K562 (cell line): ENCODE results near the gene KRT14. TPM values are rescaled to one million over a fixed set of nuclear protein-coding genes. Genes with fewer than 3 reads are reported as not detected.

Source experiments
- ATAC-seq: fragments of 200-7000 bp; cut with Tn5 transposase; 3 replicates; pipeline ENCODE4 v1.9.1; 2020; ENCODE audit warnings: moderate library complexity
- BruUV-seq: library from RNA; stranded (reverse); fragments of 400-500 nt; replicated peaks from 2 replicates; lab custom pipeline; 2021; lab: Mats Ljungman, UMichigan
- CTCF ChIA-PET: fragments of 300-600 bp; formaldehyde crosslinking; extraction: SDS; loops from one replicate; lab custom pipeline; 2021; ENCODE audit warnings: low intra/inter-chr PET ratio; lab: Yijun Ruan, JAX
- POLR2A ChIA-PET: fragments of 300-600, 350-650 bp; sonication (Branson Sonifier 250); formaldehyde crosslinking; extraction: SDS; loops from one replicate; lab custom pipeline; 2021; ENCODE audit warnings: antibody characterized with exemption, inconsistent platforms; lab: Yijun Ruan, JAX
- DNase-seq, 4 experiments: peaks; one replicate each; pipeline versions ENCODE4 v3.0.0 to v3.0.0-alpha.2; 2011 to 2018; ENCODE audit warnings: low spot score in 3 of 4, mixed read lengths in 3 of 4; ENCODE audit errors: extremely low read depth in 1 of 4
- FAIRE-seq: peaks from 2 replicates; lab custom pipeline; 2011; peaks lifted over from hg19 to GRCh38; lab: Jason Lieb, UNC
- H2AFZ ChIP-seq: 2 replicates; pipeline ENCODE4 v1.6.0; 2011; ENCODE audit warnings: low read depth, low read length, control low read depth, inconsistent platforms
- H3K27ac ChIP-seq: fragments of 200-600 bp; 3 replicates; pipeline ENCODE4 v1.8.0; 2011; ENCODE audit warnings: low read depth, mild to moderate bottlenecking, control low read depth, inconsistent platforms, low read length, moderate library complexity, mixed read lengths; ENCODE audit errors: extremely low read depth
- H3K27me3 ChIP-seq, 2 experiments: fragments of 300-600 bp in 1 of 2; 2 replicates in 1 of 2; 3 replicates in 1 of 2; pipeline versions ENCODE4 v1.6.0 to v1.8.0; 2011; ENCODE audit warnings: inconsistent platforms in 2 of 2, low read length in 2 of 2, mild to moderate bottlenecking in 1 of 2, mixed read lengths in 1 of 2, moderate library complexity in 1 of 2; ENCODE audit not compliant: control insufficient read depth in 2 of 2, insufficient read depth in 2 of 2
- H3K36me3 ChIP-seq: fragments of 300-600 bp; 3 replicates; pipeline ENCODE4 v1.8.0; 2011; ENCODE audit warnings: mild to moderate bottlenecking, low read length, inconsistent platforms; ENCODE audit not compliant: control insufficient read depth, insufficient read depth
- H3K4me1 ChIP-seq, 2 experiments: fragments of 200-600 bp in 1 of 2; replicated peaks in 1 of 2; 2 replicates in 1 of 2; 3 replicates in 1 of 2; pipeline versions ENCODE4 v1.5.1 to v1.8.0; 2011; ENCODE audit warnings: inconsistent platforms in 2 of 2, low read length in 2 of 2, mild to moderate bottlenecking in 1 of 2, mixed read lengths in 1 of 2, moderate library complexity in 1 of 2; ENCODE audit not compliant: control insufficient read depth in 2 of 2, insufficient read depth in 2 of 2
- H3K4me2 ChIP-seq: 2 replicates; pipeline ENCODE4 v1.6.1; 2011; ENCODE audit warnings: low read length, control low read depth, inconsistent platforms, mixed read lengths; ENCODE audit not compliant: insufficient read depth
- H3K4me3 ChIP-seq: fragments of 200-600 bp; sonication (generic), shearing (Covaris generic); 2 replicates; pipeline ENCODE4 v1.5.1; 2016; ENCODE audit warnings: control low read depth, inconsistent platforms
- H3K79me2 ChIP-seq: fragments of 200-600 bp; 3 replicates; pipeline ENCODE4 v1.8.0; 2011; ENCODE audit warnings: low read length, inconsistent platforms; ENCODE audit not compliant: control insufficient read depth, insufficient read depth
- H3K9ac ChIP-seq, 2 experiments: 2 replicates each; pipeline versions ENCODE4 v1.6.0 to v1.6.1; 2011; ENCODE audit warnings: low read depth in 2 of 2, low read length in 2 of 2, control low read depth in 1 of 2, inconsistent platforms in 1 of 2, mild to moderate bottlenecking in 1 of 2, mixed read lengths in 1 of 2; ENCODE audit not compliant: insufficient read depth in 1 of 2
- H3K9me1 ChIP-seq: one replicate; pipeline ENCODE4 v1.6.0; 2011; ENCODE audit warnings: inconsistent platforms, mild to moderate bottlenecking, low read length, moderate library complexity; ENCODE audit not compliant: control insufficient read depth, insufficient read depth
- H3K9me3 ChIP-seq: replicated peaks from 2 replicates; pipeline ENCODE4 v1.5.1; 2011; ENCODE audit warnings: low read depth, low read length, inconsistent platforms; ENCODE audit not compliant: control insufficient read depth, insufficient read depth
- H4K20me1 ChIP-seq: replicated peaks from 2 replicates; pipeline ENCODE4 v1.6.1; 2011; ENCODE audit warnings: low read length, inconsistent platforms, mixed read lengths; ENCODE audit not compliant: control insufficient read depth, insufficient read depth
- BMI1 ChIP-seq: fragments of 150-350 bp; IDR thresholded peaks from 2 replicates; pipeline ENCODE4 v1.6.1; 2014; ENCODE audit warnings: low read length
- POLR2AphosphoS5 ChIP-seq: IDR thresholded peaks from 2 replicates; pipeline ENCODE4 v1.6.1; 2011; ENCODE audit warnings: mild to moderate bottlenecking, low read depth, low read length, moderate library complexity; ENCODE audit not compliant: control insufficient read depth, insufficient read depth
- TBL1XR1 ChIP-seq, 2 experiments: IDR thresholded peaks; 2 replicates each; pipeline ENCODE4 v1.6.1; 2012; ENCODE audit warnings: improper control_type of control experiment in 2 of 2, low read length in 2 of 2, mild to moderate bottlenecking in 1 of 2
- TEAD2 ChIP-seq: fragments of 450-650 bp; IDR thresholded peaks from 2 replicates; pipeline ENCODE4 v1.6.1; 2016; ENCODE audit warnings: missing genetic modification characterization, control low read depth, missing compliant biosample characterization
- ZC3H11A ChIP-seq: IDR thresholded peaks from 2 replicates; pipeline ENCODE4 v1.6.1; 2012; ENCODE audit warnings: low read depth, low read length, improper control_type of control experiment
- ZC3H8 ChIP-seq: fragments of 450-650 bp; IDR thresholded peaks from 2 replicates; pipeline ENCODE4 v1.6.1; 2017
- ZNF212 ChIP-seq: fragments of 450-650 bp; formaldehyde crosslinking; IDR thresholded peaks from 2 replicates; pipeline ENCODE4 v1.4.0; 2020; ENCODE audit warnings: mild to moderate bottlenecking
- ZNF583 ChIP-seq: fragments of 250-450 bp; sonication (Bioruptor Pico); IDR thresholded peaks from 2 replicates; pipeline ENCODE4 v1.4.0; 2020
- ZNF644 ChIP-seq: fragments of 200-800 bp; sonication (Bioruptor generic); IDR thresholded peaks from 2 replicates; pipeline ENCODE4 v1.6.1; 2016; ENCODE audit warnings: low read depth, missing genetic modification characterization, missing compliant biosample characterization
- WGBS: fragments of 100-300 bp; shearing (Covaris generic); methylation state at CpG from one replicate; pipeline ENCODE4 v1.1.6; 2016; ENCODE audit warnings: low coverage, mixed read lengths; ENCODE audit not compliant: insufficient coverage; ENCODE audit errors: missing lambda C conversion rate; 5-methylcytosine and 5-hydroxymethylcytosine counted together
- in situ Hi-C: fragments of 300-500 bp; cut with MboI; formaldehyde crosslinking; loops from 4 replicates; pipeline ENCODE4 v1.15.0; 2018; ENCODE audit warnings: inconsistent platforms, mixed read lengths
- intact Hi-C: fragments of 100-400 bp; cut with micrococcal nuclease; formaldehyde crosslinking; loops from 2 replicates; pipeline ENCODE4 v1.14.2; 2022
- polyA plus RNA-seq, 8 experiments: library from polyadenylated mRNA; depleted of rRNA in 4 of 8; stranded (reverse) in 5 of 8; unstranded in 3 of 8; fragments of >200 nt; fragmentation: Nextera tagmentation in 2 of 8; fragmentation: Illumina TruSeq in 1 of 8; extraction: Ambion mirVana in 2 of 8; extraction: Trizol in 1 of 8; gene quantifications; 2 replicates each; pipeline versions ENCODE4 v1.2.1 to v1.2.3, GENCODE V29; 2011 to 2014; ENCODE audit warnings: inconsistent platforms in 1 of 8, missing spikeins in 1 of 8
- total RNA-seq, 7 experiments: library from RNA; depleted of rRNA in 6 of 7; stranded (reverse); fragments of >200 nt in 6 of 7; fragmentation: Illumina TruSeq in 2 of 7; extraction: Trizol in 2 of 7; gene quantifications; 2 replicates each; pipeline versions ENCODE4 v1.2.1 to v1.2.3, GENCODE V29; 2011 to 2021; ENCODE audit warnings: low replicate concordance in 1 of 7
- TF ChIP-seq, protein P1 (sequence below): fragments of 250-450 bp; sonication (Bioruptor Pico); IDR thresholded peaks from 2 replicates; pipeline ENCODE4 v1.4.0; 2020

The KRT14 gene
- total and polyA plus RNA-seq, 9 of the 15 experiments (the other 6 are each of a cell fraction or from before 2014, with no cell fraction given) = 0.22 TPM; not detected in 8

DNA sequence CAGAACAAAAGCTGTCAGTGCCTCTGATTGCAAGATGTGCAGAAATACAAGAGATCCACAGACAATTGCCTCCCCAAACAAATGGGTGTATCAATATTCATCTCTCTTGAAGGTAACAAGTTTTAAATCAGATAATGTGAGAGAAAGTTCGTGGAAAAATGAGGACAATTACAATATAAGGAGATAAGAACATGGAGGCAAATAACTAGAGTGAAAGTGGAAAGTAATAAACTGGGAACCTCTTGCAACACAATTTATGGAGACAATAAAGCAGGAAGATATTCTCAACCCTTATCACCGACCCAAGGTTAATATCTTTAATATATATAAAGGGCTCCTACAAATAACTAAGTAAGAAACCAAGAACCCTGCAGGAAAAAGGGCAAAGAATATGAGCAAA, 44.3 kb downstream of the KRT14 start:
- Histone ChIP-seq H3K79me2 (no peaks in the 10 kb centered on the region), H3K9ac (no peak overlapping the region), H3K4me3 (no peak overlapping the region), H3K27ac (no peak overlapping the region), H3K36me3 (no peaks in the 10 kb centered on the region), H4K20me1 (no peaks in the 10 kb centered on the region), H3K4me1 (peaks cover 18 to 22% of the 10 kb centered on the region in 2 experiments), H3K27me3 (no peaks in the 10 kb centered on the region), H3K4me2 (no peak overlapping the region), H2AFZ (no peak overlapping the region), H3K9me3 (no peaks in the 10 kb centered on the region), H3K9me1 (no peaks in the 10 kb centered on the region)
- BruUV-seq = no TSS peak
- TF ChIP-seq TBL1XR1 (IDR thresholded peaks at IDR 0.05; ENCODE audit: low read length in 2 of 2) (no peak), BMI1 (no peak), POLR2AphosphoS5 (no peak), ZC3H8 (no peak), ZC3H11A (no peak), ZNF644 (tag) (no peak), ZNF212 (CRISPR knock-in tag) (no peak), TEAD2 (tag) (no peak), ZNF583 (CRISPR knock-in tag) (no peak)
- TF ChIP-seq, protein P1, sequence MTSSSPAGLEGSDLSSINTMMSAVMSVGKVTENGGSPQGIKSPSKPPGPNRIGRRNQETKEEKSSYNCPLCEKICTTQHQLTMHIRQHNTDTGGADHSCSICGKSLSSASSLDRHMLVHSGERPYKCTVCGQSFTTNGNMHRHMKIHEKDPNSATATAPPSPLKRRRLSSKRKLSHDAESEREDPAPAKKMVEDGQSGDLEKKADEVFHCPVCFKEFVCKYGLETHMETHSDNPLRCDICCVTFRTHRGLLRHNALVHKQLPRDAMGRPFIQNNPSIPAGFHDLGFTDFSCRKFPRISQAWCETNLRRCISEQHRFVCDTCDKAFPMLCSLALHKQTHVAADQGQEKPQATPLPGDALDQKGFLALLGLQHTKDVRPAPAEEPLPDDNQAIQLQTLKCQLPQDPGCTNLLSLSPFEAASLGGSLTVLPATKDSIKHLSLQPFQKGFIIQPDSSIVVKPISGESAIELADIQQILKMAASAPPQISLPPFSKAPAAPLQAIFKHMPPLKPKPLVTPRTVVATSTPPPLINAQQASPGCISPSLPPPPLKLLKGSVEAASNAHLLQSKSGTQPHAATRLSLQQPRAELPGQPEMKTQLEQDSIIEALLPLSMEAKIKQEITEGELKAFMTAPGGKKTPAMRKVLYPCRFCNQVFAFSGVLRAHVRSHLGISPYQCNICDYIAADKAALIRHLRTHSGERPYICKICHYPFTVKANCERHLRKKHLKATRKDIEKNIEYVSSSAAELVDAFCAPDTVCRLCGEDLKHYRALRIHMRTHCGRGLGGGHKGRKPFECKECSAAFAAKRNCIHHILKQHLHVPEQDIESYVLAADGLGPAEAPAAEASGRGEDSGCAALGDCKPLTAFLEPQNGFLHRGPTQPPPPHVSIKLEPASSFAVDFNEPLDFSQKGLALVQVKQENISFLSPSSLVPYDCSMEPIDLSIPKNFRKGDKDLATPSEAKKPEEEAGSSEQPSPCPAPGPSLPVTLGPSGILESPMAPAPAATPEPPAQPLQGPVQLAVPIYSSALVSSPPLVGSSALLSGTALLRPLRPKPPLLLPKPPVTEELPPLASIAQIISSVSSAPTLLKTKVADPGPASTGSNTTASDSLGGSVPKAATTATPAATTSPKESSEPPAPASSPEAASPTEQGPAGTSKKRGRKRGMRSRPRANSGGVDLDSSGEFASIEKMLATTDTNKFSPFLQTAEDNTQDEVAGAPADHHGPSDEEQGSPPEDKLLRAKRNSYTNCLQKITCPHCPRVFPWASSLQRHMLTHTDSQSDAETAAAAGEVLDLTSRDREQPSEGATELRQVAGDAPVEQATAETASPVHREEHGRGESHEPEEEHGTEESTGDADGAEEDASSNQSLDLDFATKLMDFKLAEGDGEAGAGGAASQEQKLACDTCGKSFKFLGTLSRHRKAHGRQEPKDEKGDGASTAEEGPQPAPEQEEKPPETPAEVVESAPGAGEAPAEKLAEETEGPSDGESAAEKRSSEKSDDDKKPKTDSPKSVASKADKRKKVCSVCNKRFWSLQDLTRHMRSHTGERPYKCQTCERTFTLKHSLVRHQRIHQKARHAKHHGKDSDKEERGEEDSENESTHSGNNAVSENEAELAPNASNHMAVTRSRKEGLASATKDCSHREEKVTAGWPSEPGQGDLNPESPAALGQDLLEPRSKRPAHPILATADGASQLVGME (CRISPR knock-in tag) = no peak
- ChIA-PET CTCF (interaction anchor here (0.6 kb wide), 1 partner anchor 323 kb away, joined by 5 read pairs; no protein-coding TSS in a partner anchor), POLR2A (interaction anchor here (0.6 to 2.8 kb wide), 4 partner anchors 9 to 51 kb away, joined by 3 to 17 read pairs (median 6); partner anchors contain the start of gene KRT19)
- DNase-seq (no peak), FAIRE-seq (no peak), ATAC-seq (no peak)
- in situ Hi-C loops = no loop called here
- 3% methylated on average over 2 of the region's 2 CpGs for WGBS
- intact Hi-C loops = no loop called here
